ENCODE data around the gene ABHD17A.

DNA sequence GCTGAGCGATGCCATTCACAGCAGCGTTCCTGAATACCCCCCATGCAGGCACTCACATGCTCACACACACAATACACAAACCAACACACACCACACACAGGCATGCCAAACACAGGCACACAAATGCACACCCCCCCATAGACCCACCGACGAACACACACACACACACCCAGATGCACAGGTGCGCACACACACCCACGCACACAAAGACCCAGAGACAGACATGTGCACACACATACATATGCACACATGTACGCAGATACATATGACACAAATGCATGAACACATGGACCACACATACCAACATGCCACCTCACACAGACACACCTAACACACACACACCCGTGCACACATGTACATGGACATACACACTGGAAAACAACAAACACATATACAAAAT, 48.6 kb upstream of the ABHD17A start:
- TF ChIP-seq, protein P1, sequence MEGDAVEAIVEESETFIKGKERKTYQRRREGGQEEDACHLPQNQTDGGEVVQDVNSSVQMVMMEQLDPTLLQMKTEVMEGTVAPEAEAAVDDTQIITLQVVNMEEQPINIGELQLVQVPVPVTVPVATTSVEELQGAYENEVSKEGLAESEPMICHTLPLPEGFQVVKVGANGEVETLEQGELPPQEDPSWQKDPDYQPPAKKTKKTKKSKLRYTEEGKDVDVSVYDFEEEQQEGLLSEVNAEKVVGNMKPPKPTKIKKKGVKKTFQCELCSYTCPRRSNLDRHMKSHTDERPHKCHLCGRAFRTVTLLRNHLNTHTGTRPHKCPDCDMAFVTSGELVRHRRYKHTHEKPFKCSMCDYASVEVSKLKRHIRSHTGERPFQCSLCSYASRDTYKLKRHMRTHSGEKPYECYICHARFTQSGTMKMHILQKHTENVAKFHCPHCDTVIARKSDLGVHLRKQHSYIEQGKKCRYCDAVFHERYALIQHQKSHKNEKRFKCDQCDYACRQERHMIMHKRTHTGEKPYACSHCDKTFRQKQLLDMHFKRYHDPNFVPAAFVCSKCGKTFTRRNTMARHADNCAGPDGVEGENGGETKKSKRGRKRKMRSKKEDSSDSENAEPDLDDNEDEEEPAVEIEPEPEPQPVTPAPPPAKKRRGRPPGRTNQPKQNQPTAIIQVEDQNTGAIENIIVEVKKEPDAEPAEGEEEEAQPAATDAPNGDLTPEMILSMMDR (IDR thresholded peaks at IDR 0.05) = no peak
- no peak for TF ChIP-seq POLR2A (IDR thresholded peaks at IDR 0.05)
